GM21515 (cell line): Measurements from ENCODE around the gene HYOU1.
"Not testable (repeated sequence)": the region's sequence is repeated elsewhere in the genome, so short reads cannot be mapped to it uniquely, and the experiment has no call there.

Experiments
- ATAC-seq: cut with Tn5 transposase; IDR thresholded peaks from one replicate; pipeline ENCODE4 v1.9.1; 2021; ENCODE audit not compliant: unreplicated experiment

The HYOU1 gene

GRCh38 chr11:119057000-119057769 lies at the start of gene HYOU1:
Gene HYOU1, minus strand, starts transcription at chr11:119057205. Its CDS starts 1,045 bp downstream, at chr11:119056160.
- ATAC-seq = peak; percentile 87

GRCh38 chr11:119103793-119104192 lies 46.8 kb upstream of the HYOU1 start:
- no peak for ATAC-seq

GRCh38 chr11:119103161-119103664 lies 46.2 kb upstream of the HYOU1 start:
- not testable (repeated sequence) for ATAC-seq

GRCh38 chr11:119101759-119102423 lies 44.9 kb upstream of the HYOU1 start, which contains the start of gene DPAGT1:
Gene DPAGT1, minus strand, starts transcription at chr11:119101853. Its CDS starts 198 bp downstream, at chr11:119101655.
- ATAC-seq = peak; percentile 69

GRCh38 chr11:119100994-119101758 lies 44.2 kb upstream of the HYOU1 start:
- peak; percentile 17 for ATAC-seq

GRCh38 chr11:119100246-119100970 lies 43.4 kb upstream of the HYOU1 start:
- no peak for ATAC-seq

- no peak for ATAC-seq
These were observed 42.7 kb upstream of the HYOU1 start for GRCh38 chr11:119099711-119100110.

- ATAC-seq = peak; percentile 76
These were observed 38.3 kb upstream of the HYOU1 start for GRCh38 chr11:119095066-119095880.

GRCh38 chr11:119094816-119095065 lies 37.7 kb upstream of the HYOU1 start:
- peak; percentile 34 for ATAC-seq

GRCh38 chr11:119093942-119094815 lies 37.2 kb upstream of the HYOU1 start:
- peak; percentile 5 for ATAC-seq

GRCh38 chr11:119092880-119093842 lies 36.2 kb upstream of the HYOU1 start:
- no peak for ATAC-seq

GRCh38 chr11:119091966-119092879 lies 35.2 kb upstream of the HYOU1 start:
- ATAC-seq = no peak

GRCh38 chr11:119091178-119091577 lies 34.2 kb upstream of the HYOU1 start:
- no peak for ATAC-seq

GRCh38 chr11:119089319-119089718 lies 32.3 kb upstream of the HYOU1 start:
- ATAC-seq = no peak

- no peak for ATAC-seq
These were observed 31.4 kb upstream of the HYOU1 start for GRCh38 chr11:119088406-119088805.

GRCh38 chr11:119087747-119088241 lies 30.8 kb upstream of the HYOU1 start:
- ATAC-seq = no peak

- ATAC-seq = no peak
These were observed 30.1 kb upstream of the HYOU1 start for GRCh38 chr11:119087123-119087522.
